A549 (cell line): ENCODE results near the gene SEMA7A. TPM values are rescaled to one million over a fixed set of nuclear protein-coding genes. Genes with fewer than 3 reads are reported as not detected.

Experiments
- ATAC-seq, 2 experiments: fragments of 200-7000 bp in 1 of 2; fragments of >200 bp in 1 of 2; cut with Nextera tagmentation in 1 of 2; cut with Tn5 transposase in 1 of 2; 3 replicates each; pipeline versions ENCODE4 v1.8.0 to v1.9.1; 2018 to 2020; ENCODE audit warnings: mild to moderate bottlenecking in 1 of 2, moderate library complexity in 1 of 2
- CTCF ChIA-PET: fragments of 300-600 bp; sonication (Branson Sonifier 250); formaldehyde crosslinking; extraction: SDS; loops from one replicate; lab custom pipeline; 2021; ENCODE audit warnings: antibody characterized with exemption, inconsistent platforms; lab: Yijun Ruan, JAX
- POLR2A ChIA-PET: fragments of 350-600 bp; formaldehyde crosslinking; extraction: SDS; loops from one replicate; lab custom pipeline; 2021; ENCODE audit warnings: antibody characterized with exemption, inconsistent platforms; lab: Yijun Ruan, JAX
- DNase-seq, 2 experiments: peaks; one replicate each; pipeline versions ENCODE4 v3.0.0 to v3.0.0-alpha.2; 2011 to 2016; ENCODE audit warnings: low read depth in 1 of 2, low spot score in 1 of 2
- FAIRE-seq: peaks from 2 replicates; lab custom pipeline; 2011; peaks lifted over from hg19 to GRCh38; lab: Jason Lieb, UNC
- H3K27ac ChIP-seq, 2 experiments: fragments of >200 bp; sonication (Bioruptor Twin); formaldehyde crosslinking; 3 replicates each; pipeline ENCODE4 v1.5.1; 2016 to 2017
- H3K4me1 ChIP-seq: fragments of >200 bp; sonication (Bioruptor Twin); formaldehyde crosslinking; 3 replicates; pipeline ENCODE4 v1.6.1; 2016
- H3K4me2 ChIP-seq: fragments of >200 bp; sonication (Bioruptor Twin); formaldehyde crosslinking; 3 replicates; pipeline ENCODE4 v1.6.1; 2016
- H3K4me3 ChIP-seq: fragments of >200 bp; sonication (Bioruptor Twin); formaldehyde crosslinking; 3 replicates; pipeline ENCODE4 v1.5.1; 2016
- H3K9me3 ChIP-seq: fragments of >200 bp; sonication (Bioruptor Twin); formaldehyde crosslinking; 3 replicates; pipeline ENCODE4 v1.6.1; 2016
- CBX8 ChIP-seq: fragments of 200-600 bp; sonication (generic); IDR thresholded peaks from 2 replicates; pipeline ENCODE4 v1.6.1; 2016
- CEBPB ChIP-seq, 2 experiments: fragments of >200 bp in 1 of 2; sonication (Bioruptor Twin) in 1 of 2; formaldehyde crosslinking in 1 of 2; IDR thresholded peaks; 2 replicates each; pipeline ENCODE4 v1.6.1; 2012 to 2016
- EHF ChIP-seq: fragments of 250-450 bp; sonication (Bioruptor Pico); IDR thresholded peaks from 2 replicates; pipeline ENCODE4 v1.5.0; 2020; ENCODE audit warnings: mild to moderate bottlenecking
- EHMT2 ChIP-seq: fragments of 200-600 bp; sonication (generic); IDR thresholded peaks from 2 replicates; pipeline ENCODE4 v1.6.1; 2016; ENCODE audit warnings: antibody characterized with exemption, low read depth, mild to moderate bottlenecking, moderate library complexity
- FOSB ChIP-seq: fragments of 250-450 bp; sonication (Bioruptor Pico); IDR thresholded peaks from 2 replicates; pipeline ENCODE4 v1.5.0; 2020; ENCODE audit warnings: mild to moderate bottlenecking, moderate library complexity
- FOXS1 ChIP-seq: fragments of 250-450 bp; sonication (Bioruptor Pico); IDR thresholded peaks from 2 replicates; pipeline ENCODE4 v1.5.0; 2020; ENCODE audit warnings: mild to moderate bottlenecking, moderate library complexity
- GATA3 ChIP-seq: IDR thresholded peaks from 2 replicates; pipeline ENCODE4 v1.6.1; 2012; ENCODE audit warnings: borderline replicate concordance
- HEYL ChIP-seq: fragments of 250-450 bp; sonication (Bioruptor Pico); IDR thresholded peaks from 2 replicates; pipeline ENCODE4 v1.8.0; 2021; ENCODE audit warnings: mild to moderate bottlenecking, moderate library complexity
- JUN ChIP-seq, 2 experiments: fragments of >200 bp; sonication (Bioruptor Twin); formaldehyde crosslinking; IDR thresholded peaks; 2 replicates in 1 of 2; 3 replicates in 1 of 2; pipeline ENCODE4 v1.6.1; 2016 to 2017
- JUNB ChIP-seq: fragments of >200 bp; sonication (Bioruptor Twin); formaldehyde crosslinking; IDR thresholded peaks from 2 replicates; pipeline ENCODE4 v1.6.1; 2016
- MYC ChIP-seq: IDR thresholded peaks from 2 replicates; pipeline ENCODE4 v1.6.1; 2012; ENCODE audit warnings: mild to moderate bottlenecking, inconsistent platforms, low read length, improper control_type of control experiment, borderline replicate concordance
- NR3C1 ChIP-seq: fragments of >200 bp; sonication (Bioruptor Twin); formaldehyde crosslinking; IDR thresholded peaks from 3 replicates; pipeline ENCODE4 v1.6.1; 2017
- RARB ChIP-seq: fragments of 250-450 bp; sonication (Bioruptor Pico); IDR thresholded peaks from 2 replicates; pipeline ENCODE4 v1.8.0; 2021; ENCODE audit warnings: mild to moderate bottlenecking, moderate library complexity
- RCOR1 ChIP-seq: fragments of 150-350 bp; IDR thresholded peaks from 2 replicates; pipeline ENCODE4 v1.6.1; 2014; ENCODE audit warnings: antibody characterized with exemption, low read length, low read depth
- REST ChIP-seq: fragments of 200-600 bp; sonication (generic); IDR thresholded peaks from 2 replicates; pipeline ENCODE4 v1.6.1; 2016; ENCODE audit warnings: antibody characterized with exemption, mild to moderate bottlenecking, moderate library complexity
- ZNF302 ChIP-seq: fragments of 250-450 bp; sonication (Bioruptor Pico); IDR thresholded peaks from 2 replicates; pipeline ENCODE4 v1.9.0; 2021; ENCODE audit warnings: inconsistent platforms, mild to moderate bottlenecking, moderate library complexity
- WGBS: methylation state at CpG from one replicate; pipeline ENCODE4 v1.1.6; 2017; ENCODE audit errors: missing lambda C conversion rate; 5-methylcytosine and 5-hydroxymethylcytosine counted together
- polyA plus RNA-seq, 4 experiments: library from polyadenylated mRNA; depleted of rRNA in 3 of 4; stranded (reverse); fragments of >200 nt; fragmentation: RNase III in 1 of 4; extraction: RNeasy Plus Mini Kit Qiagen cat#74134 plus additional on column Dnase treatment in 1 of 4; gene quantifications; 2 replicates in 3 of 4; 3 replicates in 1 of 4; pipeline ENCODE4 v1.2.3, GENCODE V29; 2011 to 2017
- TF ChIP-seq, protein P1 (sequence below): fragments of 250-450 bp; sonication (Bioruptor Pico); IDR thresholded peaks from 2 replicates; pipeline ENCODE4 v1.5.0; 2021; ENCODE audit warnings: mild to moderate bottlenecking, moderate library complexity, borderline replicate concordance
- TF ChIP-seq, protein P2 (sequence below): IDR thresholded peaks from 2 replicates; pipeline ENCODE4 v1.6.1; 2012; ENCODE audit warnings: low read depth, borderline replicate concordance

Gene SEMA7A
- polyA plus RNA-seq, 2 of the 4 experiments (the other 2 are of a cell fraction) = 0.44 to 1.2 TPM

GRCh38 chr15:74368121-74368520 is 65.6 kb downstream of the SEMA7A start:
- CTCF ChIA-PET = interaction anchor here (1.1 to 23.0 kb wide), 3 partner anchors 14 to 263 kb away, joined by 3 to 681 read pairs (median 3); partner anchors contain the start of gene SEMA7A
- DNase-seq = no peak
- H3K4me1 ChIP-seq = no peaks in the 10 kb centered on the region
- H3K9me3 ChIP-seq = no peaks in the 10 kb centered on the region
- FAIRE-seq = no peak
- H3K4me2 ChIP-seq = no peak overlapping the region
- 74% methylated on average over 3 of the region's 3 CpGs for WGBS
- no peak overlapping the region for H3K4me3 ChIP-seq
- H3K27ac ChIP-seq = no peak overlapping the region
- no peak for TF ChIP-seq CBX8
- TF ChIP-seq GATA3 = no peak
- no peak for TF ChIP-seq REST
- TF ChIP-seq JUNB = no peak
- TF ChIP-seq NR3C1 = no peak
- TF ChIP-seq ZNF302 (CRISPR knock-in tag) = no peak
- TF ChIP-seq, all 56 proteins: peak for 0
- POLR2A ChIA-PET = no interaction called here
- ATAC-seq = no peak

DNA sequence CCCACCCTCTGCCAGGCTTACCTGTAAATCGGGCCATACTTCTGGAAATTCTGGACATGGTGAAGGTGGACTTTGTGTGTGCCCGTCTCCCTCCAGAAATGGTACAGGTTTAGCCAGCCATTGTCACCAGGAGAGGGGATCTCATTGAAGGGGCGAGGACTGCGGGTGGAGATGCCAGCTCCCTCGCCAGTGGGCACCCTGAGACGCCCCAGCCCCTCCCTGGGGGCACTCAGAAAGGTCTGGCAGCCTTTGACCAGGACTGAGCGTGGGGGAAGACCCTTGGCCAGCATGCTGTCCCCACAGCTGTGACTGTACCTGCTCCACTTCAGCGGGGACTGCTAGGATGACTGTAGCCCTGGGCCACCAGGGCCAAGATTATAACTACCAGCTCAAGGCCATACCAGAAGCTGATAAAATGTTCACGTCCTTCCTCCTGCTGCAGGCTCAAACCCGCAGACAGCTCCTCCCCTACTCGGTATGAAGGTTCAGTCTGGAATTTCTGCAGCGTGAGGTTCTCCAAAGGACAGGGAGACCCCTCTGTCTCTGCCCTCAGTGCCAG is 66.4 kb downstream of the SEMA7A start, which contains the start of gene CYP11A1:
CYP11A1 (minus strand) TSS at position 351 of the 559 bp plus-strand sequence; CDS start at position 290, 61 bp downstream.
- DNase-seq = no peak
- 78% methylated on average over 6 of the region's 12 CpGs for WGBS
- no peak for ATAC-seq
- H3K4me3 ChIP-seq = no peak within 1 kb of the TSS
- ChIA-PET CTCF (interaction anchor here (1.0 to 23.0 kb wide), 4 partner anchors 11 to 401 kb away, joined by 3 to 681 read pairs (median 4); partner anchors contain the start of gene SEMA7A), POLR2A (no interaction called here)
- no peak within 1 kb of the TSS for H3K27ac ChIP-seq
- no peaks in the 10 kb centered on the region for H3K4me1 ChIP-seq
- TF ChIP-seq FOSB (no peak), MYC (no peak), CBX8 (no peak), JUN (IDR thresholded peaks at IDR 0.05) (no peak), FOXS1 (CRISPR knock-in tag) (no peak), CEBPB (IDR thresholded peaks at IDR 0.05) (no peak), EHMT2 (no peak), RARB (no peak), EHF (no peak), NR3C1 (no peak), RCOR1 (no peak), HEYL (CRISPR knock-in tag) (no peak)
- TF ChIP-seq, protein P1, sequence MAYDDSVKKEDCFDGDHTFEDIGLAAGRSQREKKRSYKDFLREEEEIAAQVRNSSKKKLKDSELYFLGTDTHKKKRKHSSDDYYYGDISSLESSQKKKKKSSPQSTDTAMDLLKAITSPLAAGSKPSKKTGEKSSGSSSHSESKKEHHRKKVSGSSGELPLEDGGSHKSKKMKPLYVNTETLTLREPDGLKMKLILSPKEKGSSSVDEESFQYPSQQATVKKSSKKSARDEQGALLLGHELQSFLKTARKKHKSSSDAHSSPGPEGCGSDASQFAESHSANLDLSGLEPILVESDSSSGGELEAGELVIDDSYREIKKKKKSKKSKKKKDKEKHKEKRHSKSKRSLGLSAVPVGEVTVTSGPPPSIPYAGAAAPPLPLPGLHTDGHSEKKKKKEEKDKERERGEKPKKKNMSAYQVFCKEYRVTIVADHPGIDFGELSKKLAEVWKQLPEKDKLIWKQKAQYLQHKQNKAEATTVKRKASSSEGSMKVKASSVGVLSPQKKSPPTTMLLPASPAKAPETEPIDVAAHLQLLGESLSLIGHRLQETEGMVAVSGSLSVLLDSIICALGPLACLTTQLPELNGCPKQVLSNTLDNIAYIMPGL (CRISPR knock-in tag) = no peak
- TF ChIP-seq, protein P2, sequence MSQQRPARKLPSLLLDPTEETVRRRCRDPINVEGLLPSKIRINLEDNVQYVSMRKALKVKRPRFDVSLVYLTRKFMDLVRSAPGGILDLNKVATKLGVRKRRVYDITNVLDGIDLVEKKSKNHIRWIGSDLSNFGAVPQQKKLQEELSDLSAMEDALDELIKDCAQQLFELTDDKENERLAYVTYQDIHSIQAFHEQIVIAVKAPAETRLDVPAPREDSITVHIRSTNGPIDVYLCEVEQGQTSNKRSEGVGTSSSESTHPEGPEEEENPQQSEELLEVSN = no peak
- H3K9me3 ChIP-seq = no peaks in the 10 kb centered on the region
- no peak for FAIRE-seq
- no peak within 1 kb of the TSS for H3K4me2 ChIP-seq
